ENCODE measurements around the gene SPATA17.

DNA sequence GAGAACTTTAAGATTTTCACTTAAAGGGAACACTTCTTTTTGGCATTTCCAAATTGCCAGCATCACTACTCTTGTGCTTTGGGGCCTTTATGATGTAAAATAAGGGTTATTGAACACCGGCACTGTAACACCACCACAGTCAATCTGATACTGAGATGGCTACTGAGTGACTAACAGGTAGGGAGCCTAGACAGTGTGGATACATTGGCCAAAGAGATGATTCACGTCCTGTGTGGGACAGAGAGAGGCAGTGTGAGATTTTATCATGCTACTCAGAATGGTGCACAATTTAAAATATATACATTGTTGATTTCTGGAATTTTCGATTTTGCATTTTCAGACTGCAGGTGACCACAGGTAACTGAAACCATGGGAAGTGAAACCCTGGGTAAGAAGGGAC is 261.6 kb downstream of the SPATA17 start:
- no peak for TF ChIP-seq EZH2phosphoT487 (IDR thresholded peaks at IDR 0.05; ENCODE audit: insufficient read depth, low read depth)
- TF ChIP-seq EZH2 (IDR thresholded peaks at IDR 0.05; ENCODE audit: insufficient read depth, poor library complexity, severe bottlenecking) = no peak
